ACC112 (cell line): ENCODE data around the gene DEPP1.

ENCODE experiments used
- H2AFZ ChIP-seq: fragments of 200-600 bp; sonication (generic); one replicate; pipeline ENCODE4 v1.6.0; 2017; ENCODE audit warnings: antibody characterized with exemption, low read length; ENCODE audit not compliant: unreplicated experiment
- H3K27ac ChIP-seq: fragments of 200-600 bp; sonication (generic); 2 replicates; pipeline ENCODE4 v1.5.1; 2014; ENCODE audit warnings: low read depth, mild to moderate bottlenecking, antibody characterized with exemption, low read length, moderate library complexity
- H3K27me3 ChIP-seq: fragments of 200-600 bp; sonication (generic); 2 replicates; pipeline ENCODE4 v1.6.1; 2014; ENCODE audit warnings: mild to moderate bottlenecking, antibody characterized with exemption, low read length, moderate library complexity, mixed read lengths; ENCODE audit not compliant: insufficient read depth
- H3K36me3 ChIP-seq: fragments of 200-600 bp; sonication (generic); 2 replicates; pipeline ENCODE4 v1.6.1; 2016; ENCODE audit warnings: mild to moderate bottlenecking, antibody characterized with exemption, low read length, moderate library complexity, mixed read lengths; ENCODE audit not compliant: insufficient read depth
- H3K4me1 ChIP-seq: fragments of 200-600 bp; sonication (generic); one replicate; pipeline ENCODE4 v1.6.1; 2016; ENCODE audit warnings: low read length, mixed read lengths; ENCODE audit not compliant: insufficient read depth, unreplicated experiment, control insufficient read depth
- H3K4me3 ChIP-seq: fragments of 200-600 bp; sonication (generic); 2 replicates; pipeline ENCODE4 v1.5.1; 2014; ENCODE audit warnings: mild to moderate bottlenecking, low read depth, low read length
- H3K79me2 ChIP-seq: fragments of 200-600 bp; sonication (generic); one replicate; pipeline ENCODE4 v1.6.0; 2016; ENCODE audit warnings: low read length; ENCODE audit not compliant: control insufficient read depth, unreplicated experiment, insufficient read depth

The DEPP1 gene

DNA sequence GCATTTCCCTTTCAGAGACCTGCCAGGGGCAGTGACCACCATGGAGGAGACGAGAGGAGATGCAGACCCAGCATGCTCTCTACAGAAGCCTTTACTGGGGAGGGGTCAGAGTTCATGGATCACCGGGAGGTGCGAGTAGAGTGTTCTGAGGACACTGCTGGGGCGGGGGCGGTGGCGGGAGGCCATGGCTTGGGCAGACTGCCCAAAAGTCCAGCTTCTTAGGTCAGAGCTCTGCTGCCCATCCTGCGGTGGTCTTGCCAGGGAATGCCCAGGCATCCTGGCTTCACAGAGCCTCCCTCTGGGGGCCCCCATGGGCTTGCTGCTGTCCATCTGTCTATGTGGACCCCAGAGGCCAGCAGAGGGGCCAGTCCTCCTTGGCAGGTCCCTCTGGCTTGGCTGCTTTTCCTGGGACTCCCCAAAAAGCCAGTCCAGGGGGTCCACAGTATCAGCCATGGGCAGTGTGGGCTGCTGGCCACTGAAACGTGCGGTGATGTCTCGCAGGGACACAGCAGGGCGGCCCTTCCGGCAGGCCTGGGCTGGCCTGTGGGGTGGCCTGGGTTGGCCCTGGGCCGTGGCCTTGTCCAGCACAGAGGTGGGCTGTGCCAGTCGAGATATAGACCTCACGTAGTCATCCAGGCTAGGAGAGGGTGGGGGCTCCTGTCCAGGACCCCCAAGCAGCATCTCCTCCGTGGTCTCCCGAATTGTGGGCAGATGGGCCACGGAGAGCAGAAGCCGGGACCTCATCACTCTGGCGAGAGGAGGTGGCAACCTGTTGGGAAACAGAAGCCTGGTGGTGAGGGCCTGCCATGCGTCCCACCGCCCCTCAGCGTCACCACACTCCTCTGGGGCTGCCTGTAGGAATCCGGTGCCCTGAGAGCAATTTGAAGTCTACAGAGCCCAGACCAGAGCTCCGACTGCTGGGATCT lies 1.1 kb downstream of the DEPP1 start:
- peaks cover 66% of the 10 kb centered on the region for H3K4me1 ChIP-seq
- H3K27ac ChIP-seq = no peak overlapping the region
- no peaks in the 10 kb centered on the region for H3K27me3 ChIP-seq
- peaks cover 10% of the 10 kb centered on the region for H3K79me2 ChIP-seq
- H3K36me3 ChIP-seq = no peaks in the 10 kb centered on the region
- peak overlapping the region; percentile 79 for H3K4me3 ChIP-seq
- H2AFZ ChIP-seq = no peak overlapping the region

GRCh38 chr10:44976352-44977198 lies 2.0 kb downstream of the DEPP1 start:
- Histone ChIP-seq H3K27me3 (no peaks in the 10 kb centered on the region), H3K4me1 (peaks cover 57% of the 10 kb centered on the region)

GRCh38 chr10:44975431-44976331 lies 2.9 kb downstream of the DEPP1 start:
- Histone ChIP-seq H3K79me2 (peaks cover 10% of the 10 kb centered on the region), H2AFZ (no peak overlapping the region), H3K27ac (no peak overlapping the region), H3K4me1 (peaks cover 49% of the 10 kb centered on the region), H3K36me3 (no peaks in the 10 kb centered on the region), H3K27me3 (no peaks in the 10 kb centered on the region), H3K4me3 (peak overlapping the region; percentile 79)

More at GRCh38 chr10:44976352-44977198, 2.0 kb downstream of the DEPP1 start:
- no peak overlapping the region for H2AFZ ChIP-seq
- H3K79me2 ChIP-seq = peaks cover 10% of the 10 kb centered on the region
- peak overlapping the region; percentile 79 for H3K4me3 ChIP-seq
- H3K36me3 ChIP-seq = no peaks in the 10 kb centered on the region
- H3K27ac ChIP-seq = no peak overlapping the region

- Histone ChIP-seq H3K4me3 (peak overlapping the region; percentile 75), H3K79me2 (peaks cover 10% of the 10 kb centered on the region), H3K27ac (peak overlapping the region; percentile 50), H3K36me3 (no peaks in the 10 kb centered on the region), H3K27me3 (no peaks in the 10 kb centered on the region), H3K4me1 (peaks cover 41% of the 10 kb centered on the region), H2AFZ (peak overlapping the region; percentile 95)
These were observed 3.8 kb downstream of the DEPP1 start for GRCh38 chr10:44974628-44975430.

DNA sequence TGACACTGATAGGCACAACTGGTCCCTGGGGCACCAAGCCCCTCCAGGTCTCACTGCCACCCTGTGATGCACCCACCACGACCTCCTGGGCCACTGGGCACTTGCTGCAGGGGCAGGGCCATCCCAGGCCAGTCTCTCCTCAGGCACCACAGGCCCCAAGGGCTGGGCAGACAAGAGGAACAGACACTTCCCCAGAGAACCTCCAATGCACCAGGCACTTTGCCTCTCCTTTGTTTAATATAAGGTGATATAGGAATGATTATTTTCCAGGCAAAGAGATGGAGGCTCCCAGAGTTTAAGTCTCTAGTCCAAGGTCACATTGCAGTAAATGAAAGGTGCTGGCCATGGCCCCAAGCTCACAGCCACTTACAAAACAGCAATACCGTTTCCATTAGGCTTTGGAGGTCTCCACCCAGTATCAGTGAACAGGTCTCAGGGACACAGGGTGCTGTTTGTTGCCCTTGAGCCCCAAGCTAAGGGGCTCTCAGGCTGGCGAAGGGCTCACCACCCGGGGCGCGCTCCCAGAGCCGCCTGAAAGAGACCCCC lies 4.5 kb downstream of the DEPP1 start:
- Histone ChIP-seq H3K27ac (peak overlapping the region; percentile 50; the same call in 1 of the 2 replicates), H3K4me3 (peak overlapping the region; percentile 75), H3K4me1 (peaks cover 38% of the 10 kb centered on the region)

GRCh38 chr10:44973323-44974081 lies 5.1 kb downstream of the DEPP1 start:
- Histone ChIP-seq H3K4me1 (peaks cover 34% of the 10 kb centered on the region), H2AFZ (no peak overlapping the region), H3K36me3 (no peaks in the 10 kb centered on the region), H3K4me3 (no peak overlapping the region), H3K27me3 (no peaks in the 10 kb centered on the region), H3K27ac (no peak overlapping the region), H3K79me2 (peaks cover 10% of the 10 kb centered on the region)

More for the DNA sequence above, 4.5 kb downstream of the DEPP1 start:
- Histone ChIP-seq H3K36me3 (no peaks in the 10 kb centered on the region), H3K27me3 (no peaks in the 10 kb centered on the region), H2AFZ (peak overlapping the region; percentile 95), H3K79me2 (peaks cover 10% of the 10 kb centered on the region)

GRCh38 chr10:44972874-44973306 lies 5.7 kb downstream of the DEPP1 start:
- no peaks in the 10 kb centered on the region for H3K36me3 ChIP-seq
- H3K27ac ChIP-seq = no peak overlapping the region
- no peaks in the 10 kb centered on the region for H3K27me3 ChIP-seq
- H3K4me1 ChIP-seq = peaks cover 35% of the 10 kb centered on the region
- peaks cover 9% of the 10 kb centered on the region for H3K79me2 ChIP-seq
- no peak overlapping the region for H2AFZ ChIP-seq
- H3K4me3 ChIP-seq = no peak overlapping the region

DNA sequence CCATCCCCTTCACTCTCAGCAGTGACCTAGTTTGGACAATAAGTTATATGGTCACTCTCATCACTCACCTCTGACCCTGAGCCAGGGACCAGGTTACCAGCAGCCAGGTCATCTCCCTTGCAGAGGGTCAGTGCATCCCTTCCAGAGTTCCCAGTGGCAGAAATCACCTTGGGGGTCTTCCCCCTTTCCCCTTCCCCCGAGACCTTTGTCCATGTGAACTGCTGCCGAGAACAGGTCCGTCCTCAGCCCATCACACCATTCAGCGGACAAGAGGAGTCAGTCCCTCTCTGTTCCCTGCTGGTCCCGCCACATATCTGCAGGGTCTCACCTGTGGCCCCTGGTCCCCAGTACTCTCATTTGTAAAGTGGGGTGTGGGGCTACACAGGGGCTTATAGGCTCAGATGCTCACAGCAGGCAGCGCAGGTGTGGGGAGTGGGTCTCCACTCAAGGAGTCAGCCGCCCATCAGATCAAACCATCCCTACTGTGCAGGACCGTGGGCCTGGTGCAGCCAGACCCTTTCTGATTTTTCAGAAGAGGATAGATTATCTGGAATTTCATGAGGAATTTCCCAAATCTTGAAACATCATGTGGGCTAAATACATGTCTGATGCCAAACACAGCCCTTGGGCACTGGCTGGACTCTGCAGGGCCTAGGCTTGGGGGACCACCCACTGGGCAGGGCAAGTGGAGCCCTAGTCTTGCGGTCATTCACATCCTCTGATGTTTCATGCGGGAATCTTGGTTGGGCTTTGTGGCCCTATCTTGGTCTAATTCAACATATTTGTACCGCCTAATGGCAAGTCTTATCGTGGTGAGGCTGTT lies 6.5 kb downstream of the DEPP1 start:
- H3K36me3 ChIP-seq = no peaks in the 10 kb centered on the region
- no peak overlapping the region for H2AFZ ChIP-seq
- H3K4me1 ChIP-seq = peaks cover 34% of the 10 kb centered on the region
- H3K79me2 ChIP-seq = peaks cover 3% of the 10 kb centered on the region
- H3K4me3 ChIP-seq = no peak overlapping the region
- H3K27ac ChIP-seq = no peak overlapping the region
- no peaks in the 10 kb centered on the region for H3K27me3 ChIP-seq
